Thyroid gland (tissue), 4 donors: Measurements from ENCODE around the gene INPP1. TPM values are rescaled to one million over a fixed set of nuclear protein-coding genes. Genes with fewer than 3 reads are reported as not detected.
A peak's percentile ranks its signal among the peaks of the same experiment; 100 is the strongest.

ENCODE experiments used
- DNase-seq, 2 donors: peaks; one replicate each; pipeline ENCODE4 v3.0.0-alpha.2; 2019
- H3K27ac ChIP-seq, 3 donors: fragments of 200-600 bp; sonication (generic); 1 replicate in 2 of 3; 2 replicates in 1 of 3; pipeline ENCODE4 v1.5.1; 2016 to 2019; ENCODE audit warnings: mild to moderate bottlenecking in 1 of 3, moderate library complexity in 1 of 3
- H3K27me3 ChIP-seq: fragments of 200-600 bp; sonication (generic); one replicate; pipeline ENCODE4 v1.5.1; 2019
- H3K36me3 ChIP-seq, 2 donors: fragments of 200-600 bp; sonication (generic); one replicate each; pipeline ENCODE4 v1.5.1; 2016 to 2019
- H3K4me1 ChIP-seq, 2 donors: fragments of 200-600 bp; sonication (generic); one replicate each; pipeline ENCODE4 v1.5.1; 2017 to 2019
- H3K4me3 ChIP-seq, 3 donors: fragments of 200-600 bp; sonication (generic); replicated peaks in 1 of 3; 1 replicate in 2 of 3; 2 replicates in 1 of 3; pipeline ENCODE4 v1.5.1; 2016; ENCODE audit warnings: mild to moderate bottlenecking in 1 of 3
- H3K9me3 ChIP-seq: fragments of 200-600 bp; sonication (generic); one replicate; pipeline ENCODE4 v1.5.1; 2017
- POLR2A ChIP-seq, 2 donors: fragments of 450-650 bp; IDR thresholded peaks; one replicate each; pipeline ENCODE4 v1.6.1; 2017; ENCODE audit warnings: antibody characterized with exemption in 2 of 2, mild to moderate bottlenecking in 2 of 2, moderate library complexity in 1 of 2
- WGBS, 2 donors: methylation state at CpG; one replicate each; pipeline ENCODE4 v1.1.5; 2017; 5-methylcytosine and 5-hydroxymethylcytosine counted together
- intact Hi-C: fragments of 100-400 bp; cut with DNase I; formaldehyde crosslinking; loops from one replicate; pipeline ENCODE4 v1.15.1; 2023
- total RNA-seq, 4 donors: library from RNA; depleted of rRNA; stranded (reverse); fragments of >200 nt; gene quantifications; one replicate each; pipeline ENCODE4 v1.2.3, GENCODE V29; 2016
- TF ChIP-seq, protein P1 (sequence below), 6 experiments: fragments of 200-600 bp in 3 of 6; fragments of 450-650 bp in 3 of 6; sonication (generic) in 3 of 6; IDR thresholded peaks; one replicate each; pipeline ENCODE4 v1.5.1; 2016 to 2019; ENCODE audit warnings: antibody characterized with exemption in 6 of 6, mild to moderate bottlenecking in 2 of 6, inconsistent platforms in 1 of 6, moderate library complexity in 1 of 6

Gene INPP1
- total RNA-seq, 4 donors from 2014 or later, result 15.6 to 45.3 (median 21.2) TPM

DNA sequence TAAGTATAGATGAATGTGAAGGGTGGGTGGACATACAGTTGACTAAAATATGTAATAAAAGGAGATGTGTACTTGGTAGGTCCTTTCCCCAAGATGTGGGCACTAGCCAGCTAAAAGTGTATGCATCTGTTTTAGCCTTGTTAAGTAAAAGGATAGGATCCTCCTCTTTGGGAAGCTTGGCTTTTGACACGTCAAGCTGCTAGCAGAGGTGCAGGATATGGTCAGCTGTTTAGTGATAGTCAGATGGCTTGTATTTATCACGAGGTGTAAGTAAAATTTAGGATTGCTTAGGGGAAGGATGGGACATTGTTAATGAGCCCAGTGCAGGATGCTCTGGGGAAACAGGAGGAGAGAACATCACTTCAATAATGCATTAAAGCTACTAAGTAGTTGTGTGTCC is 66.2 kb downstream of the INPP1 start:
- H3K27me3 ChIP-seq, result no peaks in the 10 kb centered on the region
- no peak for DNase-seq
- H3K36me3 ChIP-seq, result no peaks in the 10 kb centered on the region
- no peak for TF ChIP-seq POLR2A (IDR thresholded peaks at IDR 0.05)
- TF ChIP-seq, protein P1, sequence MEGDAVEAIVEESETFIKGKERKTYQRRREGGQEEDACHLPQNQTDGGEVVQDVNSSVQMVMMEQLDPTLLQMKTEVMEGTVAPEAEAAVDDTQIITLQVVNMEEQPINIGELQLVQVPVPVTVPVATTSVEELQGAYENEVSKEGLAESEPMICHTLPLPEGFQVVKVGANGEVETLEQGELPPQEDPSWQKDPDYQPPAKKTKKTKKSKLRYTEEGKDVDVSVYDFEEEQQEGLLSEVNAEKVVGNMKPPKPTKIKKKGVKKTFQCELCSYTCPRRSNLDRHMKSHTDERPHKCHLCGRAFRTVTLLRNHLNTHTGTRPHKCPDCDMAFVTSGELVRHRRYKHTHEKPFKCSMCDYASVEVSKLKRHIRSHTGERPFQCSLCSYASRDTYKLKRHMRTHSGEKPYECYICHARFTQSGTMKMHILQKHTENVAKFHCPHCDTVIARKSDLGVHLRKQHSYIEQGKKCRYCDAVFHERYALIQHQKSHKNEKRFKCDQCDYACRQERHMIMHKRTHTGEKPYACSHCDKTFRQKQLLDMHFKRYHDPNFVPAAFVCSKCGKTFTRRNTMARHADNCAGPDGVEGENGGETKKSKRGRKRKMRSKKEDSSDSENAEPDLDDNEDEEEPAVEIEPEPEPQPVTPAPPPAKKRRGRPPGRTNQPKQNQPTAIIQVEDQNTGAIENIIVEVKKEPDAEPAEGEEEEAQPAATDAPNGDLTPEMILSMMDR (IDR thresholded peaks at IDR 0.05), result no peak
- H3K4me1 ChIP-seq, result peaks cover 32 to 45% of the 10 kb centered on the region in 2 donors
- H3K27ac ChIP-seq, result peak overlapping the region in 2 of 3 donors; percentile 85 to 90
- H3K4me3 ChIP-seq, result peak overlapping the region in 1 of 3 donors; percentile 70
- no peaks in the 10 kb centered on the region for H3K9me3 ChIP-seq
- intact Hi-C loops, result no loop called here
- 35 to 56% methylated on average over 2 of the region's 2 CpGs for WGBS, 2 donors

DNA sequence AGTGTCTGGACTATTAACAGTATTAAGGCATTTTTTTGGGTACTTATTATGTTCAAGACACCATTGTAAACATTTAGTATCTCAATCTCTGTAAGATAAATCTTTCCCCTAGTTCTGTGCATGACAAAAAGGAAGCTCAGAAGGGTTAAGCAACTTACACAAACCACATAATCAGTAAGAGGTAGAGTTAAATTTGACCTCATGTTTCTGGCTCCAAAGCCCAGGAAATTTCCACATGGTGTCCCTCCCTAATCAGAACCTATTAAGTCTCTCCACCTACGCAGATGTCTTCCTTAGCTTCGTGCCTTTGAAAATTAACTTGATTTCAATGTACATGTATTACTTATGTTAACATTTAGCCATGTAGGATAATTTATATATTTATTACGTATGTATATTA is 66.8 kb downstream of the INPP1 start:
- WGBS, 2 donors, result 89% methylated on average over 3 of the region's 3 CpGs
- TF ChIP-seq, protein P1 (IDR thresholded peaks at IDR 0.05), result no peak
- no peak for TF ChIP-seq POLR2A (IDR thresholded peaks at IDR 0.05)
- Histone ChIP-seq H3K9me3 (no peaks in the 10 kb centered on the region), H3K27me3 (no peaks in the 10 kb centered on the region), H3K4me3 (no peak overlapping the region), H3K36me3 (no peaks in the 10 kb centered on the region), H3K27ac (no peak overlapping the region), H3K4me1 (peaks cover 32 to 45% of the 10 kb centered on the region in 2 donors)
- intact Hi-C loops, result no loop called here
- DNase-seq, result no peak

DNA sequence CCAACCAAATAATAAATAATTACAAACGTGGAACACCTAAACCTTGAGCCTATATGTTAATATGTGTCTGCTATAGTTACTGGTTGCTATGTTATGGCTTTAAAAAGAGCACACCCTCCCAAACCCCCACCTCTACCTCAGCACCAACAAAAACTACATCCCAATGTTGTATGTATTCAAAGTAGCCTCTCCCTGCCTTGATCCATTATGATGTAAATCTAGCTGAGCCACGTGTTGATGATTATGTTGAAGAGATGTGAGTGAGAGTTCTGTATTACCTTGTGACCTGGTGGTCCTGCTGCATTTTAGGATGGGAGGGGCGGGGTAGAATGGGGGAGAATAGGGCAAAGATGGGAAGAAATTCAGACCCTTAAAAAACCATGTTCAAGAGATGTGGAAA is 69.6 kb downstream of the INPP1 start:
- no peak for DNase-seq
- Histone ChIP-seq H3K36me3 (no peaks in the 10 kb centered on the region), H3K27ac (peak overlapping the region in 1 of 3 donors; percentile 52), H3K27me3 (no peaks in the 10 kb centered on the region), H3K4me1 (peaks cover 32 to 55% of the 10 kb centered on the region in 2 donors), H3K9me3 (no peaks in the 10 kb centered on the region), H3K4me3 (no peak overlapping the region)
- WGBS, 2 donors, result 65 to 80% methylated on average over 3 of the region's 3 CpGs
- TF ChIP-seq, protein P1 (IDR thresholded peaks at IDR 0.05), result no peak
- intact Hi-C loops, result no loop called here

DNA sequence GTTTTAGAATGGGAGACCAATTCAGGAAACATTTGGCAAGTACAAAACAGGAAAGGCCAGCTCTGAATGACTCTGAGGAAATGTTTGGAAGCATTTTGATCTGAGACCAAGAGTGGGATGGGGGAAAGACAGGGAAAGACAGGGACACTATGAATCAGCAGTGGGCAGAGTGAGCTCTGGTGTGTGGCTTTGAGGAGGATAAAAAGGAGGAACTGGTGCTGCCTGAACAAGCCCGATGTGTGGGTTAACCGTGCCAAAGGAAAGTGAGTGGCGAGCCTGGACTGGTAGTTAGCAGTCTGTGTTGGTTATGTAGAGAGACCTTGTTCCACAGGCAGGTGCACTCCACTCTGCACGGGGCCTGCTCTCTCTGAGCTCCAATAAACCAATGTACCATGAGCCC is 70.0 kb downstream of the INPP1 start:
- TF ChIP-seq, protein P1 (IDR thresholded peaks at IDR 0.05), result no peak
- no peak for TF ChIP-seq POLR2A (IDR thresholded peaks at IDR 0.05)
- Histone ChIP-seq H3K4me1 (peaks cover 32 to 55% of the 10 kb centered on the region in 2 donors), H3K27me3 (no peaks in the 10 kb centered on the region), H3K27ac (peak overlapping the region in 1 of 3 donors; percentile 52), H3K4me3 (no peak overlapping the region), H3K9me3 (no peaks in the 10 kb centered on the region), H3K36me3 (no peaks in the 10 kb centered on the region)
- intact Hi-C loops, result no loop called here
- peak in 1 of 2 donors; percentile 29 for DNase-seq
- 51 to 64% methylated on average over 4 of the region's 4 CpGs for WGBS, 2 donors

DNA sequence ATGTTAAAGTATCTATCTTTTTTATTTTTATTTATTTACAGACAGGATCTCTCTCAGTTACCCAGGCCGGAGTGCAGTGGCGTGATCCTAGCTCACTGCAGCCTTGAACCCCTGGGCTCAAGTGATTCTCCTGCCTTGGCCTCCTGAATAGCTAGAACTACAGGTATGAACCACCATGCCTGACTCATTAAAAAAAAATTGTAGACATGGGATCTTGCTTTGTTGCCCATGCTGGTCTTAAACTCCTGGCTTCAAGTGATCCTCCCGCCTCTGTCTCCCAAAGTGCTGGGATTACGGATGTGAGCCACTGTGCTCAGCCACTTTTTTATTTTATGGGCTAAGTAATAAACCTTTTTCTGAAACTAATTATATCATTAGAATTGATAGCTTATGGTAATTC is 71.9 kb downstream of the INPP1 start:
- no peaks in the 10 kb centered on the region for H3K36me3 ChIP-seq
- no peaks in the 10 kb centered on the region for H3K27me3 ChIP-seq
- intact Hi-C loops, result no loop called here
- no peaks in the 10 kb centered on the region for H3K9me3 ChIP-seq
- H3K4me3 ChIP-seq, result no peak overlapping the region
- H3K27ac ChIP-seq, result peak overlapping the region in 1 of 3 donors; percentile 33
- TF ChIP-seq POLR2A (IDR thresholded peaks at IDR 0.05), result no peak
- WGBS, 2 donors, result 98% methylated on average over 4 of the region's 4 CpGs
- DNase-seq, result no peak
- peaks cover 26 to 51% of the 10 kb centered on the region in 2 donors for H3K4me1 ChIP-seq
